GM19468 (cell line): ENCODE measurements around the gene SDHC.
"Not testable (repeated sequence)": the region's sequence is repeated elsewhere in the genome, so short reads cannot be mapped to it uniquely, and the experiment has no call there.

Experiments
- ATAC-seq: cut with Tn5 transposase; IDR thresholded peaks from one replicate; pipeline ENCODE4 v1.9.1; 2021; ENCODE audit warnings: mild to moderate bottlenecking, moderate library complexity, moderate number of reproducible peaks; ENCODE audit not compliant: unreplicated experiment; ENCODE audit errors: extremely low read depth

The SDHC gene

DNA sequence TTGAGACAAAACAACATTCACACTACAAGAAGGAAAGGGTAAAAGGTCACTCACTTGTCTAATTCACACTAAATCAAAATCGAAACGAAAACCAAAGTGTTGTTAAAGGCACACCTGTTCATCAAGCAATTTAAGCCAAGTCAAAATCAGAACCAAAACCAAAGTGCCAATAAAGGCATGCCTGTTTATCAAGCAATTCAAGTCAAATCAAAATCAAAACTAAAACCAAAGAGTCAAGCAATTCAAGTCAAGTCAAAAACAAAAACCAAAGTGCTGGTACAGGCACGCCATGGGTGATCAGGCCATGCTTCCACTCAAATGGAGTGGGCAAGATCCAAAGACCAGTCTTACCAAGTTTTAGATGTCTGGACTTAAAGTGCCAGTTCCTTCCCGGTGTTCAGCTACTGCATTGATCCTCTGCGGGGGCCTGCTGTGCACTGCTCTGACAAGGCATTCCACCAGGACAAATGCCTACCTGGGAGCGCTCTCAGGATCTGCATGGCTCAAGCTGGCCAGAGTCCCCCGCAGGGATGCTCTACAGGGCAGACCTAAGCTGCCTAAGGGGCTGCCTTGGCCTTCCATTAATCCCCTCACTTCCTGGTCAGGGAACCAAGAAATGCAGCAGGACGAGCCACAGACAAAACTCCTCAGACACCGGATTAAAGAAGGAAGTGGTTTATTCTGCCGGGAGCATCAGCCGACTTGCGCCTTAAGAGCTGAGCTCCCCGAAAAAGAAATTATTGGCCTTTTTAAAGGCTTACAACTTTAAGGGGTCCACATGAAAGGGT lies 95.9 kb downstream of the SDHC start:
- not testable (repeated sequence) for ATAC-seq

DNA sequence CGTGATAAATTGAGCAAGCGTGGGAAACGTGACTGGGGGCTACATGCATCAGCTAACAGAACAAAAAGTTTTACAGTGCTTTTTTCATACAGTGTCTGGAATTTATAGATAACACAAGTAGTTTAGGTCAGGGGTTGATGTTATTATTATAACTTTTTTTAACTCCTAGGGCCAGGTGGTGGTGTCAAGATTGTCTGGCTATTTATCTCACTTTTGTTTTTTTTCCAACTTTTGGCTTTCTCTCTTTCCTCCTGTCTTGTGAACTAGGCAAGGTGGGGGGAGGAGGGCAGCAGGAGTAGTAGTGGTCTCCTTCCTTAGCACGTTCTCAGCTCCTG lies 96.4 kb downstream of the SDHC start:
- ATAC-seq: not testable (repeated sequence)
